ENCODE data around the gene CD53.
"Not testable (repeated sequence)": the region's sequence is repeated elsewhere in the genome, so short reads cannot be mapped to it uniquely, and the experiment has no call there.

Gene CD53, protein sequence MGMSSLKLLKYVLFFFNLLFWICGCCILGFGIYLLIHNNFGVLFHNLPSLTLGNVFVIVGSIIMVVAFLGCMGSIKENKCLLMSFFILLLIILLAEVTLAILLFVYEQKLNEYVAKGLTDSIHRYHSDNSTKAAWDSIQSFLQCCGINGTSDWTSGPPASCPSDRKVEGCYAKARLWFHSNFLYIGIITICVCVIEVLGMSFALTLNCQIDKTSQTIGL

DNA sequence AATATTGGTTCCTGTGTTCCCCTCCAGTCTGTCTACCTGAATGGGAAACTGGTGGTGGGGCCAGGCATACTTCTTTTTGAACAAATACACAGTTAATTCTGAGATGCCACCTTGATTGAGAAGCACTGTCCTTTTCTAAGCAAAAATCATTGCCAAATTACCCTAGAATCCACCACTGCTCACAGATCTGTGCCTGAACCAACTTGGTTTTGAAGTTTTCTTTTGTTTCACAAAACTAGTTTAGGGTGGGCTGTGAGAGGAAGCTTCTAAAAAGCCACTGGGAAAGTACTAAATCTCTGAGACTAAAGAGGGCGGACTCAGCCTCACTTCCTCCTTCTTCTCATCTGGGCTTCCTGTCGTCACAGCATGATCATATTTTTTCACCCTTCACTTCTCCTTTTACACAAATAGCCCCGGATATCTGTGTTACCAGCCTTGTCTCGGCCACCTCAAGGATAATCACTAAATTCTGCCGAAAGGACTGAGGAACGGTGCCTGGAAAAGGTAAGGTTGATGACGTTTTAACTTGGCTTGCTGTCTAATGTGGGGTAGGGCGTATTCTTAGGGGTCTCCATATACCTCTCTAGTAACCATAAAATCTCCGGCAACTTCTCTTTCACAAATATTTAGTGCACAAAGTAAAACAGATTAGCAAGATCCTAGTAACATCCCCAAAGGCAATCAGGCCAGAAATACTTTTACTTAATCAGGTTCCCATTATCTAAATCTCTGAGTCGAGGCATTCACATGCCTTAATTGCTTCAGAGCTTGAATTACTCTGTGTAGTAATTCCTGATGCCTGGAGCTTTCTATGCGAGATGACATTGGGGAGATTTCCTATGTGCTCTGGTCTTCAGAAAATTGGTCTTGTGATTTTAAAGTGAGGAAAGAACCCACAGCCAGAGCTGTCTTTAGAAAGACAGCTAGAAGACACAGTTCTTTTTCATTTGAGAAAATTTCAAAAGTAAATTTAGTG, at the start of gene CD53:
Gene CD53 (plus strand): TSS at position 404 of the 976 bp plus-strand sequence. CDS start 18,261 bp downstream, outside the sequence.
- DNase-seq (ENCODE audit: low read depth), result no peak
- H3K4me3 ChIP-seq (ENCODE audit: low read depth, low read length), result no peak within 1 kb of the TSS

DNA sequence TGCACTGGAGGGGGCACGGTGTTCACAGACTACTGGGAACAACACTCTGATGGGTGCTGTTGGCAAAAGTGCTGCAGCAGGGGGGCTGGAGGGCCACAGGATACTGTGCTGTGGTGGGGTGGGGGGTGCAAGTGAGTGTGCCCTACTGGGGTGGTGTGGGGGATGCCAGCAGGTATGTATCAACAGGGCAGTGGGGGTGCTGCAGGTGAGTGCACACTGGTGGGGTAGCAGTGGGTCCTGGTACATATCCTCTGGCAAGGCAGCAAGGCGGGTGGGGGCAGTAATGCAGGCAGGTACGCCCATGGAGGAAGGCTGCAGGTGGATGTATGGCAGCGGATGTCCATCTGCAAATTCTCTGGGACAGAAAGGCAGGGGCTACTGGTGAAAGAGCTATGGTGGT, 48.8 kb upstream of the CD53 start:
- DNase-seq (ENCODE audit: low read depth), result no peak

DNA sequence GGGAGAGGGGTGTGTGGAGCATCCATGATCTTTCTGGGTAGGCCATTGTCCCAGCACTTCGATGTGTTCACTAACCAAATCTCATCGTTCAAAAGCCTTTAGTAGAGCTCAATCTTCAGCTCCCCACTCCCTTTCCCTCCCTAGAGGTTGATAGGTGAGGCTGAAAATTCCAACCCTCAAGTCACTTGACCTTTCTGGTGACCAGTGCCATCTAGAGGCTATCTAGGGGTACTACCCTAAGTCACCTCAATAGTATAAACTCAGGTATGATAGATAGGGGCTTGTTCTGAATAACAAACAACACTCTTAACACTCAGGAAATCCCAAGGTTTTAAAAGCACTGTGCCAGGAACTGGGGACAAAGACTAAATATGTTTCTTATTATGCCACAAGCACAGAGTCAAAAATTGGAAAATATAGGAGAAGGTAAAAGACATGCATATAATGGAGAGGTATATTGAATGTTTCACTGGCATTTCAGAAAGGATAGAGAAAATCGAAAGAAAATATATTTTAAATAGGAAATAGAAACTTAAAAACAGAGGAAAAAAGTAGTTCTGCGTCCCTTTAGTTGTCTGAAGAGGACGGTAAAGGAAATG, 42.9 kb upstream of the CD53 start:
- H3K4me3 ChIP-seq (ENCODE audit: low read depth, low read length), result no peak overlapping the region

More for the DNA sequence above, 48.8 kb upstream of the CD53 start:
- H3K4me3 ChIP-seq (ENCODE audit: low read depth, low read length), result no peak overlapping the region

DNA sequence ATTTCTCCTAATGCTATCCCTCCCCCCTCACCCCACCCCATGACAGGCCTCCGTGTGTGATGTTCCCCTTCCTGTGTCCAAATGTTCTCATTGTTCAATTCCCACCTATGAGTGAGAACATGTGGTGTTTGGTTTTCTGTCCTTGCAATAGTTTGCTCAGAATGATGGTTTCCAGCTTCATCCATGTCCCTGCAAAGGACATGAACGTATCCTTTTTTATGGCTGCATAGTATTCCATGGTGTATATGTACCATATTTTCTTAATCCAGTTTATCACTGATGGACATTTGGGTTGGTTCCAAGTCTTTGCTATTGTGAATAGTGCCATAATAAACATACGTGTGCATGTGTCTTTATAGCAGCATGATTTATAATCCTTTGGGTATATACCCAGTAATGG, 39.2 kb upstream of the CD53 start:
- DNase-seq (ENCODE audit: low read depth); H3K4me3 ChIP-seq (ENCODE audit: low read depth, low read length): not testable (repeated sequence)

More for the DNA sequence above, 42.9 kb upstream of the CD53 start:
- no peak for DNase-seq (ENCODE audit: low read depth)

DNA sequence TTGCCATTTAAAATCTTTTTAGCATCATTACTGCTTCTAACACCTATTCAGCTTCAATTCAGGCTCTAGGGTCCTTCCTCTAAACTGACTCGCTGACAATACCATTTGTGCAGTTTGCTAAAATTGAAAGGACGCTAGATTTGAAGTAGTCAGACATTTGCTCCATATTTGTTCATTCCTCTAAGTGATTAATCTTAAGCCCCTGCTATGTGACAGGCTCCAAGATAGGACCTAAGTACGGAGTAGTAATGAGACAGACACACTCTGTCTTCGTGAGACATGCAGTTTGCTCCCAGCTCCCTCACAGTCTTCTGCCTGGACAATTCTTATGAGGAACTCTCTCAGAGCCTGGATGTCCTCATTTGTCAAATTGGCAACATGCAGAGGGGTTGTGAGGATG, 26.1 kb upstream of the CD53 start:
- DNase-seq (ENCODE audit: low read depth), result no peak
- H3K4me3 ChIP-seq (ENCODE audit: low read depth, low read length), result no peak overlapping the region

DNA sequence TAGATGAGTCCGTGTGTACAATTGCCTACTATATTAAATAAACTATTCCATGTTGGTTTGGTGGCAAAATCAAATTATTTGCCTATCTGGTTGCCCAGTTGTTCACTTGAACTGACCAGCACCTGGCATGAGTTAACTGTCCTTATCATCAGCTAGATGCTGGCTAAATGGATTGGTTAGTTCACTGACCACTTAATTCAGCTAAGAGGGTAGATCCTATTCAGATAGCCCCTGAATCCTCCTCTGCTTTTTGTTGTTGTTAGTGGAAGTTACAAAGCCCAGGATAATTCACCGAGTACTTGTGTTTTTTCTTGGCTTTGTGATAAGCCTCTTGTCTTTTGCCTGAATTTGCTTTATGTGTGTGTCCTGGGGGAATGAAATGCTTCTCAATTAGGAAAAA, 22.8 kb upstream of the CD53 start:
- no peak for DNase-seq (ENCODE audit: low read depth)
- no peak overlapping the region for H3K4me3 ChIP-seq (ENCODE audit: low read depth, low read length)

DNA sequence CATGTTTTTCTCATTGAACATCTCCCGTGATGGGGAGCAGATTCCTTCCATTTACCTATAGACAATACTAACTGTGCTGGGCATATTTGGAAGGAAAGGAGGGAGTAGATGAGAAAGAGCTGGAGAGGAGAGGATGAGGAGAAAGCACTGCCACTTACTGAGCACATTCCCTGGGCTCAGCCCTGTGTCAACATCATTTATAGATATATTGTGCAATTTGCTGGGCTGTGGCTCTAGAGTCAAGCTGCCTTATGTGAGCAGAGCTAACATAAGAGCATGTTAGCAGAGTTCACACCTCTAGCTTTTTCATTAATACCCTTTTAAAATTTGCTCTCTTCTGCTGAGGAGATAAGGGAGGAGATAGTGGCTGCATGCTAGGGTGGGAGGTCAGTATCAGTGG, 22.3 kb upstream of the CD53 start:
- H3K4me3 ChIP-seq (ENCODE audit: low read depth, low read length), result no peak overlapping the region
- DNase-seq (ENCODE audit: low read depth), result no peak

DNA sequence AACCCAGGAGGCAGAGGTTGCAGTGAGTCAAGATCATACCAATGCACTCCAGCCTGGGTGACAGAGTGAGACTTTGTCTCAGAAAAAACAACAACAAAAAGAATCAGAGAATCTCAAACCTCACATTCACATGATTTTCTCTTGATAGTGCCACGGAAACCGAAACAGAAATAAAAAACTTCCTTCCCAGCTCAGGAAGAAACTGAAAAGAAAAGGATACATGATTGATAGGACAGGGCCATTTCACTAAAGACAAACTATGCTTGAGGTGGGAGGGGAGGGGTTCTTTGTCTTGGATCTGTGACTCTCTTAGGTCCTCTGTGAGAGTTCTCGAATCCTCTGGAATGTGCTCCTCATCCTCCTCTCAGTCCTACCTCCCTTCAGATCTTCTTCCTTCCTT, 19.8 kb upstream of the CD53 start:
- H3K4me3 ChIP-seq (ENCODE audit: low read depth, low read length), result no peak overlapping the region
- no peak for DNase-seq (ENCODE audit: low read depth)

DNA sequence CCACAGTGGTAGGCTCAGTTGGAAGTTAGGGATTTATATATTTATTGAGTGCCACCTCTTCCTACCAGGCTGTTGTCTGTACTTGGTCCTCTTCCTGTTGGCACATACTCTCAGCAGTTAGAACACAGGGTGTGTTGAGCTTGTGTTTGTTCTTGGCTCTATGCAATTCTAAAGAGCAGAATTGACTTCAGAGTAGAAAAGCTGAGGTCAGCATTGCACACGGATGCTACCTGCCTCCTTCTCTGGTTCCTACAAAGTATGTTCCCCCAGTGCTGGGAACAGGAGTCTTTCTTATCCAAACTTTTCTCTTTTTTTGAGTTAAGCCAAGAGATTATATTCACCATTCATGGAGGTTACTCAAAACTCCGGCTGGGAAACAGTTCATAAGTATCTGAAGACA, 16.5 kb upstream of the CD53 start:
- H3K4me3 ChIP-seq (ENCODE audit: low read depth, low read length), result no peak overlapping the region
- no peak for DNase-seq (ENCODE audit: low read depth)

DNA sequence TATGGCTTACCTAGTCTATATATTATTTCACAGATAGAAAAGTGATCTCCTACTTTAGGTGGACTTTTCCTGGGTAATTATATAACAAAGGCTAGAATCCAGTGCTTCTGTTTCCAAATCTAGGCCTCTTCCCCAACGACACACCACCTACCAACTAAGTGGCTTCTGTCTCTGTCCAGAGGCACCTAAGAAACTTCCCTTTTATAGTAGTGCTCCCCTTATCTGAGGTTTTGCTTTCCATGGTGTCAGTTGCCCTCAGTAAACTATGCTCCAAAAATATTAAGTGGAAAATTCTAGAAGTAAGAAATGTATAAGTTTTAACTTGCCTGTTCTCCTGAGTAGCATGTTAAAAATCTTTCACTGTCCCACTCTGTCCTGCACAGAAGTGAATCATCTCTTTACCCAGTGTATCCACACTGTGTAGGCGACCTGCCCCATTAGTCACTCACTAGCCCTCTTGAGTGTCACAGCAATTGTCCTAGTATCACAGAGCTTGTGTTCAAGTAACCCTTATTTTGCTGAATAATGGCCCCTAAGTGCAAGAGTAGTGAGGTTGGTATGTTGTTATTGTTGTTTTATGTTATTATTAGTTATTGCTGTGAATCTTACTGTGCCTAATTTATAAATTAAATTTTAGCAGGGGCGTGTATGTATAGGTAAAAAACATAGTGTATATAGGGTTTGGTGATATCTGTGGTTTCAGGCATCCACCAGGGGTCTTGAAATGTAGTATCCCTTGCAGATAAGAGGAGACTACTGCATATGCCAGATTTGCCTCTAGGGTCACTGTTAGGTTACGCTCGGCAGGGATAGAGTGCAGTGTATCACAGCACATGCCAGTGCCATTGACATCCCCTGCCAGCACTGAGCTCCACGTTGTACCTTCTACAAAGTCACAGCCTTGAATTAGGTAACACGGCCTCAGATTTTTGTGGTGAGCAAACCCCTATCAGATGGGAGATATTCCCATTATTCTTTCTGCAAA, 14.7 kb upstream of the CD53 start:
- no peak for DNase-seq (ENCODE audit: low read depth)
- no peak overlapping the region for H3K4me3 ChIP-seq (ENCODE audit: low read depth, low read length)

DNA sequence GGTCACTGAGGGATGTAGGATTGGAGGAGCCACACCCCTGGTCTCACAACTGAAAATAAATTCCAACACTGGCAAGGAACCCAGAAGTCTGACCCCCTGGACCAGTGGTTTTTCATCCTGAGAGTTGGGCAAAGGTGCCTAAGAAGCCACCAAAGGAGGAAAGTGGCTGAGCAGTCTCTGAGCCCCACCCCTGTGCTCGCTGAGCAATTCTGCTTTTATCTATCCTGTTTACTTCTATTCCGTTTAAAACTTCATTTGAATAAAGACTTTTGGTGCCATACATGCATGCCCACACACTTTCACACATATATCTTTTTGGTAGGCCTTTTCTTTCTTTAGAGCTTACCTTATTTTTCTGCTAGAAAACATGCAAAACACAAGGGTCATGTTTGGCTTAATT, 13.9 kb upstream of the CD53 start:
- H3K4me3 ChIP-seq (ENCODE audit: low read depth, low read length), result no peak overlapping the region
- no peak for DNase-seq (ENCODE audit: low read depth)

DNA sequence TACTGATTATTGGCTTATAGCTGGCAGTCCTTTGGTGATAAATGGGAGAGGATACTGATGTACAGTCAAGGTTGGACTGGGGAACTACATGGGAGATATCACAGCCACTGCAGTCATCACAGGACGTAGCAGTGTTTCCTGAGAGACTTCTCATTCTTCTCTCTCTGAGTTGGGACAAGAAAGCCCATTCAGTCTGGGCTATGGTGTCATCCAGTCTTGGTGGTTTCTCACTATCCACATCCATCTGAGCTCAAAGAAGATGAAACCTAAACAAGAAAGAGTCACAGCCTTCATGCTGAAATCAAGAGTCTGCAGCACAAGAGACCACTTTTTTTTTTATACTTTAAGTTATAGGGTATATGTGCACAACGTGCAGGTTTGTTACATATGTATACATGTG, 12.8 kb upstream of the CD53 start:
- no peak overlapping the region for H3K4me3 ChIP-seq (ENCODE audit: low read depth, low read length)
- DNase-seq (ENCODE audit: low read depth), result no peak

DNA sequence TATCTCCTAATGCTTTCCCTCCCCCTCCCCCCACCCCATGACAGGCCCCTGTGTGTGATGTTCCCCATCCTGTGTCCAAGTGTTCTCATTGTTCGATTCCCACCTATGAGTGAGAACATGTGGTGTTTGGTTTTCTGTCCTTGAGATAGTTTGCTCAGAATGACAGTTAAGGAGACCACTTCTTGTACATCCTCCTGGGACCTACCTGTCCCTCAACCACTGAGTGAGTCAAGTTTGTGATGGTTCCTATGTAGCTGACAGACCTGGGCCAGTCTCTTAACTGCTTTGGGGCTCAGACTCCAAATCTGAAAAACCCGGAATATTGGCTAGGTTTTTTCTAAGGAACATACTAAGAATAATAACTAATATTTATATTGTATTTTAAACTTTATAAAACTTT, 12.3 kb upstream of the CD53 start:
- not testable (repeated sequence) for DNase-seq (ENCODE audit: low read depth); H3K4me3 ChIP-seq (ENCODE audit: low read depth, low read length)

DNA sequence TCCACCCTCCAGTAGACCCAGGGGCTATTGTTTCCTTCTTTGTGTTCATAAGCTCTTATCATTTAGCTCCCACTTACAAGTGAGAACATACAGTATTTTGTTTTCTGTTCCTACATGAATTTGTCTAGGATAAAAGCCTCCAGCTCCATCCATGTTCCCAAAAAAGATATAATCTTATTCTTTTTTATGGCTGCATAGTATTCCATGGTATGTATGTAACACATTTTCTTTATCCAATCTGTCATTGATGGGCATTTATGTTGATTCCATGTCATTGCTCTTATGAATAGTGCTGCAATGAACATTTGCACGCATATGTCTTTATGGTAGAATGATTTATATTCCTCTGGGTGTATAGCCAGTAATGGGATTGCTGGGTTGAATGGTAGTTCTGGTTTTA, 11.0 kb upstream of the CD53 start:
- not testable (repeated sequence) for DNase-seq (ENCODE audit: low read depth); H3K4me3 ChIP-seq (ENCODE audit: low read depth, low read length)

DNA sequence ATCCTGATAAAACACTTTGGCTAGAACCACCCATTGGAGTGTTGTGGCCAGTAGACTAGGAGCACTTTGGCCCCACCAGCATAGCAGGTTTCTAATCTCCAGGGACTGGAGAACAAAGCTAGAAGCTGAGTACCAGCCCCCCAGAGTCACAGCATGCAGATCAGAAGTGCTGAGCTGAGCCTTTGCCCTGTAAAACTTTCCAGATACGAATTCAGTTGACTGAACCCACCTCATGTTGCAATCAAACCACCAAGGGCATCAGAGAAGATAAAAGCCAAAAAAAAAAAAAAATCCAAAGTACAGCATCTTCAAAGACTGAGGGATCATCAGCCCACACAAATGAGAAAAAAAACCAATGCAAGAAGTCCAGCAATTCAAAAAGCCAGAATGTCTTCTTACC, 8.7 kb upstream of the CD53 start:
- no peak overlapping the region for H3K4me3 ChIP-seq (ENCODE audit: low read depth, low read length)
- no peak for DNase-seq (ENCODE audit: low read depth)

DNA sequence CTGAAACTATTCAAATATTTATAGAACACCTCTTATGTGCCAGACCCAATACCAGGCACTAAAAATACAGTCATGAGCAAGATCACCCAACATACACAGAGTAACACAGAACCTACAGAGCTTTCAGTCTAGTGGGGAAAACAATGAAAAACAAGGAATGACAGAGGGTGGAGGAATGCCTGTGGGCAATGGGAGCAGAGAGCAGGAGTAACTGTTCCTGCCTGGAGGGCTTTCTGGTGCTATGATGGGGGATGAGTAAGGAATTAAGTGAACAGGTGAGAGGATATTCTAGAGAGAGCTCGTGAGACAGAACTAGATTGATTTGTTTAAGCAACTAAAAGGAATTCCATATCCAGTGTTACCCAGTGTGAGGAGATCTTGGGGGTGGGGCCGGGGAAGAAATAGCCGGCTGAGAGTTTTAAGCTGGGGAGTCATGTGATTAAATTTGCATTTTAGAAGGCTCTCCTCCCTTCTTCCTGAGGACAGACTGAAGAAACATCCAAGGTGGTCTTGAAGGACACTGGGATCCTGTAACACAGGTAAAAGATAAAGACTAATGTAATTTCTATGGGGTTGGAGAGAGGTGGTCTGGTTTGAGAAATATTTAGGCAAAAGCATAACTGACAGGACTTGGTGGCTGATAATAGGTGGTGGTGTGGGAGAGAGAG, 2.1 kb upstream of the CD53 start:
- DNase-seq (ENCODE audit: low read depth), result no peak
- H3K4me3 ChIP-seq (ENCODE audit: low read depth, low read length), result no peak overlapping the region

DNA sequence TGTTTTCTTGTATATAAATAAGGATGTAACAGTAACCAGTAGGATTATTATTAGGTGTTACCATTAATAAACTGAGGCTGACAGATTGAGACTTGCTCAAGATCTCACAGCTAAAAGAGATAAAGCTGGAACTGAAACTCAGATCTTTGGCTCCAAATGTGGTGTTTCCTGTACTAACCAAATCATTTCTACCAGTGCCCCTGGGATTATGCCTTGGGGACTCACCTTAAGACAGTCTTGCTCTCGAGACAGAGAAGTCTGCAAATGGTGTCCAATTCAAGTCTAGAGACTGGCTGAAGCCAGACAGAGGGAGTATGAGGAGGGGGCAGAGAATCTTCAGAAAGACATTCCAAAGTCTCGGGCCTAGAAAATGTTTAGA, 593 bp upstream of the CD53 start:
- no peak overlapping the region for H3K4me3 ChIP-seq (ENCODE audit: low read depth, low read length)
- DNase-seq (ENCODE audit: low read depth), result no peak

DNA sequence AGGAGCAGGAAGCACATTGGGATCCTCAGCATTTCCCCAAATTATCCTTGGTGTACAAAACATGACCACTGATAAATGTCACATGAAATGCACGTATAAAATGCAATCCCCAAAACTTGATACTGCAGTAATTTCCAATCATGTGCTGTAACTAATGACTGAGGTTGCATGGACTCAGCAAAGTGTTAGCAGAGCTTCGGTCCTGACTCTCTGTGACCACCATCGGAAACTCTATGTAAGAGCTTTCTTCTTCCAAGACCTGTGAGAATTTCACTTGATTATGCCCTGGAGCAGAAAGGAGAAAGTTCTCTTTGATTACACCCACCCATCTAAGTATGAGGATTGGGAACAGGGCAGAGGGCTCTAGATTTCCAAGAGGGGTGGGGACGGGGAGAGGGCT, 908 bp downstream of the CD53 start:
- DNase-seq (ENCODE audit: low read depth), result no peak
- no peak overlapping the region for H3K4me3 ChIP-seq (ENCODE audit: low read depth, low read length)
